ENCODE results near the gene USP37.

The USP37 gene

GRCh38 chr2:218444692-218445357 lies 123.3 kb downstream of the USP37 start:
- FAIRE-seq: no peak
- TF ChIP-seq CTCF (IDR thresholded peaks at IDR 0.05; ENCODE audit: insufficient read depth, missing control alignments): no peak
- no peak for DNase-seq (ENCODE audit: insufficient read length, low spot score)

- DNase-seq (ENCODE audit: insufficient read length, low spot score): no peak
- no peak for FAIRE-seq
- no peak for TF ChIP-seq CTCF (IDR thresholded peaks at IDR 0.05; ENCODE audit: insufficient read depth, missing control alignments)
Observed at GRCh38 chr2:218438596-218438995, 129.6 kb downstream of the USP37 start.

DNA sequence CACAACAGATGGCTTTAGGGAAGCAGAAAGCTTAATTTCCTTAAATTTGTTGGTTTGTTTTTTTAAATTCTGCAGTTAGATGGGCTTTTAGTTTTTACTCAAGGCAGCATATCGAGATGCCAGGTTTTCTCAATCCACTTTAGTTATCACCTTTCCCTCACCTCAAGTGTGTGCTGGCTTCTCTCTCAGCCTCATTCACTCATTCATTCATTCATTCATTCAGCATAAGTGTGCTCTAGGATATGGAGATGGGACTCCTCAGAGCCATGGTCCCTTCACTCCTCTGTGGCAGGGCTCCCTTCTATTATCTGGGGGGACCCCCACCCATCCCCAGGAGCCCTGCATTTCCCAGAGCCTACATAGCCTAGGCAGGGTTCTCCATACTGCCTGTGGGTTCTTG lies 130.2 kb downstream of the USP37 start:
- FAIRE-seq: no peak
- TF ChIP-seq CTCF (IDR thresholded peaks at IDR 0.05; ENCODE audit: insufficient read depth, missing control alignments): no peak
- DNase-seq (ENCODE audit: insufficient read length, low spot score): no peak

DNA sequence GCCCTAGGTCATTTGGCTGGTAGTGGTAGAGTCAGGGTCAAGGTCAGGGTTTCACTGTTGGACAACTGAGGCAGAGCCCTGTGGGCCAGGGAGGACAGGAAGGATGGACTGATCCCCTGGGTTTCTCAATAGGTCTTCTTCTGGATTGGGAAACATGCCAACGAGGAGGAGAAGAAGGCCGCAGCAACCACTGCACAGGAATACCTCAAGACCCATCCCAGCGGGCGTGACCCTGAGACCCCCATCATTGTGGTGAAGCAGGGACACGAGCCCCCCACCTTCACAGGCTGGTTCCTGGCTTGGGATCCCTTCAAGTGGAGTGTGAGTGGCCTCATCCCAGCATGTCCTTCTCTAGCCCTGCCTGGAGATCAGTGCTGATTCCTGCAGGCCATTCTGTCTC lies 131.2 kb downstream of the USP37 start:
- no peak for FAIRE-seq
- TF ChIP-seq CTCF (IDR thresholded peaks at IDR 0.05; ENCODE audit: insufficient read depth, missing control alignments): no peak

GRCh38 chr2:218435003-218435982 lies 132.9 kb downstream of the USP37 start:
- no peak for TF ChIP-seq CTCF (IDR thresholded peaks at IDR 0.05; ENCODE audit: insufficient read depth, missing control alignments)
- FAIRE-seq: no peak
- no peak for DNase-seq (ENCODE audit: insufficient read length, low spot score)

More for the DNA sequence above, 131.2 kb downstream of the USP37 start:
- DNase-seq (ENCODE audit: insufficient read length, low spot score): no peak

DNA sequence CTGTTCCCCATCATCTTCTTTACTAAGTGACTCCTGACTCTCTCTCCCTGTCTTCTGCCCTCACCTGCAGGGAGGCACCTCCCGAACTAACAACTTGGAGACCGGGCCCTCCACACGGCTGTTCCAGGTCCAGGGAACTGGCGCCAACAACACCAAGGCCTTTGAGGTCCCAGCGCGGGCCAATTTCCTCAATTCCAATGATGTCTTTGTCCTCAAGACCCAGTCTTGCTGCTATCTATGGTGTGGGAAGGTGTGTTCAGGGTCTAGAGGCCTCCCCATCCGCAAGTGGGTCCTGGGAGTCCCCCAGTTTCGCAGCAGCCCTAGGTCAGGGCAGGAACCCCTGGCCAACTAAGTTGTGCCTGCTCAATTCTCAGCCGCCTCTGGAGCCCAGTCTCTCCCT lies 133.7 kb downstream of the USP37 start:
- no peak for FAIRE-seq
- TF ChIP-seq CTCF (IDR thresholded peaks at IDR 0.05; ENCODE audit: insufficient read depth, missing control alignments): no peak
- DNase-seq (ENCODE audit: insufficient read length, low spot score): no peak

Data from D721Med (cell line).